Measurements from ENCODE around the gene ATG9A. TPM values are rescaled to one million over a fixed set of nuclear protein-coding genes. Genes with fewer than 3 reads are reported as not detected.
A peak's percentile ranks its signal among the peaks of the same experiment; 100 is the strongest.
"Not testable (repeated sequence)": the region's sequence is repeated elsewhere in the genome, so short reads cannot be mapped to it uniquely, and the experiment has no call there.

The ATG9A gene
- total RNA-seq, 1 donor: 30.3 TPM

GRCh38 chr2:219207884-219208740, 21.3 kb downstream of the ATG9A start:
- no peaks in the 10 kb centered on the region for H3K9me3 ChIP-seq (ENCODE audit: low read depth, low read length)
- no peaks in the 10 kb centered on the region for H3K27me3 ChIP-seq (ENCODE audit: insufficient read depth, low read length)
- peaks cover 45% of the 10 kb centered on the region for H3K4me1 ChIP-seq (ENCODE audit: insufficient read depth, low read length)
- no peak overlapping the region for H3K4me3 ChIP-seq (ENCODE audit: low read length)

DNA sequence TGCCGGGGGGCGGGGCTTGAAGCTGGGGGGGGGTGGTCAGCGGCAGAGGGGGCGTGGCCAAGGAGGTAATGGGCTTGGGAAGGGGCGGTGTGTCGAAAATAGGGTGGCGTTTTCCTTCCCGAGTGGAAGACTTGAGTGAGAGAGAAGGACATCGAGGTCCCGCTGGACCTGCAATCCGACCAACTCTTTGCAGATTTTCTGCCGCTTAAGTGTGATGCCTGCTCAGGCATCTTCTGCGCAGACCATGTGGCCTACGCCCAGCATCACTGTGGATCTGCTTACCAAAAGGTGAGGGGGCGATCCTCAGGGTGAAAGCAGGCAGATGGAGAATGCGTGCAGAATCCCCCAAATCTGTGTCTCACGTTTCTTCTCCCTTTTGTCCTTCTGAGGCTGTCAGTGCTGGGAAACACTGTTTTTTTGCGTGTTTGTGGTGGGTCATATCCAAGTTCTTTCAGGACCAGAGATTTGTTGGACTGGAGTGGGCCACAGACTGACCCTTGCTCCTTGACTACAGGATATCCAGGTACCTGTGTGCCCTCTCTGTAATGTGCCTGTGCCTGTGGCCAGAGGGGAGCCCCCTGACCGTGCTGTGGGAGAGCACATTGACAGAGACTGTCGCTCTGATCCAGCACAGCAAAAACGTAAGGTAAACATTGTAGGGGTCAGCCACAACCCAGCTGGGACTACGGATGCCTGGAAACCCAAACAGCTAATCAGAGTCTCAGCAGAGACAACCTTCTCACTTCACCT, 22.1 kb downstream of the ATG9A start:
- Histone ChIP-seq H3K27me3 (ENCODE audit: insufficient read depth, low read length) (no peaks in the 10 kb centered on the region), H3K9me3 (ENCODE audit: low read depth, low read length) (no peaks in the 10 kb centered on the region), H3K4me1 (ENCODE audit: insufficient read depth, low read length) (peaks cover 45% of the 10 kb centered on the region), H3K4me3 (ENCODE audit: low read length) (peak overlapping the region; percentile 61)

- H3K9me3 ChIP-seq (ENCODE audit: low read depth, low read length): no peaks in the 10 kb centered on the region
- H3K4me1 ChIP-seq (ENCODE audit: insufficient read depth, low read length): peaks cover 45% of the 10 kb centered on the region
Measured at GRCh38 chr2:219206328-219207133, 22.9 kb downstream of the ATG9A start, which contains the start of gene ZFAND2B. Gene ZFAND2B (plus strand): TSS chr2:219206782. CDS start chr2:219206988, 206 bp downstream.

DNA sequence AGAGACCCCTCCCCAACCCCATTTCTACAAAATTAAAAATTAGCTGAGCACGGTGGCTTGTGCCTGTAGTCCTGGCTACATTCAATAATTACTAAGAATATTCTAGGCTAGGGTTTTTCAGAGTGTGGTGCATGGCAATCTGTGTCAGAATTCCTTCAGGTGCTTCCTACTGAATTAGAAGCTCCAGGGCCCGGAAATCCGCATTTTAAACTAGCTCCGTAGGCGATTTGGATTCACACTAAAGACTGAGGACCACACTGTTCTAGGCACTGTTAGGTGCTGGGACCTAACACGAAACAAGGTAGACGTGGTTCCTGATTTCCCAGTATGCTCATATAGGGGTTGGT, 23.5 kb downstream of the ATG9A start:
- Histone ChIP-seq H3K27me3 (ENCODE audit: insufficient read depth, low read length) (no peaks in the 10 kb centered on the region), H3K4me3 (ENCODE audit: low read length) (peak overlapping the region; percentile 61), H3K9me3 (ENCODE audit: low read depth, low read length) (no peaks in the 10 kb centered on the region), H3K4me1 (ENCODE audit: insufficient read depth, low read length) (peaks cover 40% of the 10 kb centered on the region)

More at GRCh38 chr2:219206328-219207133, 22.9 kb downstream of the ATG9A start, which contains the start of gene ZFAND2B:
- Histone ChIP-seq H3K27me3 (ENCODE audit: insufficient read depth, low read length) (no peaks in the 10 kb centered on the region), H3K4me3 (ENCODE audit: low read length) (peak within 1 kb of the TSS; percentile 61)

- Histone ChIP-seq H3K4me3 (ENCODE audit: low read length) (no peak overlapping the region), H3K27me3 (ENCODE audit: insufficient read depth, low read length) (no peaks in the 10 kb centered on the region), H3K9me3 (ENCODE audit: low read depth, low read length) (no peaks in the 10 kb centered on the region), H3K4me1 (ENCODE audit: insufficient read depth, low read length) (peaks cover 36% of the 10 kb centered on the region)
Measured at GRCh38 chr2:219205165-219205538, 24.3 kb downstream of the ATG9A start.

- Histone ChIP-seq H3K27me3 (ENCODE audit: insufficient read depth, low read length) (no peaks in the 10 kb centered on the region), H3K9me3 (ENCODE audit: low read depth, low read length) (no peaks in the 10 kb centered on the region), H3K4me1 (ENCODE audit: insufficient read depth, low read length) (peaks cover 30% of the 10 kb centered on the region), H3K4me3 (ENCODE audit: low read length) (no peak overlapping the region)
Measured at GRCh38 chr2:219204425-219205164, 24.8 kb downstream of the ATG9A start.

DNA sequence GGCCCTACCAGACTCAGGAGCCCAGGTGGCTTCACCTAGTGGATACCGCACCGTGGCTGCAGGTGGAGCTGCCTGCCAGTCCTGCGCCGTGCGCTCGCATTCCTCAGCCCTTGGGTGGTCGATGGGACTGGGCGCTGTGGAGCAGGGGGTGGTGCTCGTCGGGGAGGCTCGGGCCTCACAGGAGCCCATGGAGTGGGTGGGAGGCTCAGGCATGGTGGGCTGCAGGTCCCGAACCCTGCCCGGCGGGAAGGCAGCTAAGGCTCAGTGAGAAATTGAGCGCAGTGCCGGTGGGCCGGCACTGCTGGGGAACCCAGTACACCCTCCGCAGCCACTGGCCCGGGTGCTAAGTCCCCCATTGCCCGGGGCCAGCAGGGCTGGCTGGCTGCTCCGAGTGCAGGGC, 28.1 kb downstream of the ATG9A start:
- H3K4me3 ChIP-seq (ENCODE audit: low read length); H3K4me1 ChIP-seq (ENCODE audit: insufficient read depth, low read length); H3K27me3 ChIP-seq (ENCODE audit: insufficient read depth, low read length); H3K9me3 ChIP-seq (ENCODE audit: low read depth, low read length): not testable (repeated sequence)

DNA sequence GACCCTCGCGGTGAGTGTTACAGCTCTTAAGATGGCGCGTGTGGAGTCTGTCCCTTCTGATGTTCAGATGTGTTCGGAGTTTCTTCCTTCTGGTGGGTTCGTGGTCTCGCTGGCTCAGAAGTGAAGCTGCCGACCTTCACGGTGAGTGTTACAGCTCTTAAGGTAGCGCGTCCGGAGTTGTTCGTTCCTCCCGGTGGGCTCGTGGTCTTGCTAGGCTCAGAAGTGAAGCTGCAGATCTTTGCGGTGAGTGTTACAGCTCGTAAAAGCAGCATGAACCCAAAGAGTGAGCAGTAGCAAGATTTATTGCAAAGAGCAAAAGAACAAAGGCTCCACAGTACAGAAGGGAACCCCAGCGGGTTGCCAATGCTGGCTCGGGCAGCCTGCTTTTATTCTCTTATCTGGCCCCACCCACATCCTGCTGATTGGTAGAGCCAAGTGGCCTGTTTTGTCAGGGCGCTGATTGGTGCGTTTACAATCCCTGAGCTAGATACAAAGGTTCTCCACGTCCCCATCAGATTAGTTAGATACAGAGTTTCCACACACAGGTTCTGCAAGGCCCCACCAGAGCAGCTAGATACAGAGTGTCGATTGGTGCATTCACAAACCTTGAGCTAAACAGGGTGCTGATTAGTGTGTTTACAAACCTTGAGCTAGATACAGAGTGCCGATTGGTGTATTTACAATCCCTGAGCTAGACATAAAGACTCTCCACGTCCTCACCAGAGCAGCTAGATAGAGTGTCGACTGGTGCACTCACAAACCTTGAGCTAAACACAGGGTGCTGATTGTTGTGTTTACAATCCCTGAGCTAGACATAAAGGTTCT, 28.7 kb downstream of the ATG9A start:
- H3K27me3 ChIP-seq (ENCODE audit: insufficient read depth, low read length); H3K4me3 ChIP-seq (ENCODE audit: low read length); H3K9me3 ChIP-seq (ENCODE audit: low read depth, low read length); H3K4me1 ChIP-seq (ENCODE audit: insufficient read depth, low read length): not testable (repeated sequence)

GRCh38 chr2:219199470-219200211, 29.8 kb downstream of the ATG9A start:
- no peaks in the 10 kb centered on the region for H3K4me1 ChIP-seq (ENCODE audit: insufficient read depth, low read length)
- no peak overlapping the region for H3K4me3 ChIP-seq (ENCODE audit: low read length)
- H3K27me3 ChIP-seq (ENCODE audit: insufficient read depth, low read length): no peaks in the 10 kb centered on the region
- no peaks in the 10 kb centered on the region for H3K9me3 ChIP-seq (ENCODE audit: low read depth, low read length)

GRCh38 chr2:219198974-219199373, 30.5 kb downstream of the ATG9A start:
- no peaks in the 10 kb centered on the region for H3K27me3 ChIP-seq (ENCODE audit: insufficient read depth, low read length)
- H3K9me3 ChIP-seq (ENCODE audit: low read depth, low read length): no peaks in the 10 kb centered on the region
- no peak overlapping the region for H3K4me3 ChIP-seq (ENCODE audit: low read length)
- no peaks in the 10 kb centered on the region for H3K4me1 ChIP-seq (ENCODE audit: insufficient read depth, low read length)

GRCh38 chr2:219197388-219197787, 32.0 kb downstream of the ATG9A start:
- Histone ChIP-seq H3K4me3 (ENCODE audit: low read length) (no peak overlapping the region), H3K27me3 (ENCODE audit: insufficient read depth, low read length) (no peaks in the 10 kb centered on the region), H3K9me3 (ENCODE audit: low read depth, low read length) (no peaks in the 10 kb centered on the region), H3K4me1 (ENCODE audit: insufficient read depth, low read length) (no peaks in the 10 kb centered on the region)

DNA sequence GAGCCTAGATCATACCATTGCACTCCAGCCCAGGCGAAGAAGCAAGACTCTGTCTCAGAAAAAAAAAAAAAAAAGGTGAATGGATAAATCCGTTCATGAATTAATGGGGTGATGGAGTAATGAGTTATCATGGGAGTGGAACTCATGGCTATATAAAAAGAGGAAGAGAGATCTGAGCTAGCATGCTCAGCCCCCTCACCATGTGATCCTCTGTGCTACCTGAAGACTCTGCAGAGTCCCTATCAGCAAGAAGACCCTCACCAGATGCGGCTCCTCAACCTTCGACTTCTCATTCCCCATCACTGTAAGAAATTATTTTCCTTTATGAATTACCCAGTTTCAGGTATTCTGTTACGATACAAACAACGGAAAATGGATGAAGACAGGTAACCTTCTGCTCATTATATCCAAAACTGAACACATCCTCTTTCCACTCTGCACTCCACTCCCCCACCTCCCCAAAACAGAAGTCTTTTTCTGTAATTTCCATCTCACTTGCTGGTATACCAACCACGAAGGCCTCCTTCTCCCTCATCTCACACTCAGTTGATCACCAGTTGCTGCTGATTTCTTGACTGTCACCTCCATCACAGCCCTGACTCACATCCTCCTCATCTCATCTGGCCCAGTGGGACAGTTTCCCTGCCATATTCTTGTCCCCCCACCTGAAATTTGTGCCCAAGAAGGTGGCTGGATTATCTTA, 42.5 kb downstream of the ATG9A start:
- H3K4me3 ChIP-seq (ENCODE audit: low read length): no peak overlapping the region
- peaks cover 12% of the 10 kb centered on the region for H3K4me1 ChIP-seq (ENCODE audit: insufficient read depth, low read length)
- no peaks in the 10 kb centered on the region for H3K27me3 ChIP-seq (ENCODE audit: insufficient read depth, low read length)
- H3K9me3 ChIP-seq (ENCODE audit: low read depth, low read length): no peaks in the 10 kb centered on the region

- H3K4me3 ChIP-seq (ENCODE audit: low read length): no peak overlapping the region
- no peaks in the 10 kb centered on the region for H3K27me3 ChIP-seq (ENCODE audit: insufficient read depth, low read length)
- H3K4me1 ChIP-seq (ENCODE audit: insufficient read depth, low read length): peaks cover 39% of the 10 kb centered on the region
- H3K9me3 ChIP-seq (ENCODE audit: low read depth, low read length): no peaks in the 10 kb centered on the region
Measured at GRCh38 chr2:219184121-219184520, 45.3 kb downstream of the ATG9A start.
